Activated T-cell treated with anti-CD3 and anti-CD28 coated beads, Interleukin-2, amount 50 U/mL, for 1 hour (primary cell): ENCODE measurements around the gene CNGA3.

Experiments used
- DNase-seq: peaks from one replicate; pipeline ENCODE4 v3.0.0-alpha.2; 2020

The CNGA3 gene

GRCh38 chr2:98445683-98446581 is 99.7 kb downstream of the CNGA3 start:
- peak; percentile 52 for DNase-seq

- no peak for DNase-seq
Measured at GRCh38 chr2:98446850-98447249, 100.6 kb downstream of the CNGA3 start.
